Chondrocyte (in vitro differentiated cells): Measurements from ENCODE around the gene PRDM12. TPM values are rescaled to one million over a fixed set of nuclear protein-coding genes. Genes with fewer than 3 reads are reported as not detected.

Experiments
- DNase-seq: peaks from one replicate; pipeline ENCODE4 v3.0.0; 2021; ENCODE audit warnings: mixed read lengths, low spot score
- H3K27ac Mint-ChIP-seq: one replicate; pipeline ENCODE4 v1.8.0; 2021; ENCODE audit warnings: mild to moderate bottlenecking, moderate library complexity, mixed read lengths; ENCODE audit not compliant: unreplicated experiment
- H3K27me3 Mint-ChIP-seq: 2 replicates; pipeline ENCODE4 v1.8.0; 2021; ENCODE audit warnings: low read depth, mixed read lengths
- H3K36me3 Mint-ChIP-seq: 2 replicates; pipeline ENCODE4 v1.8.0; 2021; ENCODE audit warnings: low read depth, mixed read lengths
- H3K4me1 Mint-ChIP-seq: 2 replicates; pipeline ENCODE4 v1.8.0; 2021; ENCODE audit warnings: low read depth, mild to moderate bottlenecking, mixed read lengths
- H3K4me3 Mint-ChIP-seq: one replicate; pipeline ENCODE4 v1.8.0; 2021; ENCODE audit warnings: mild to moderate bottlenecking, moderate library complexity, mixed read lengths; ENCODE audit not compliant: unreplicated experiment
- H3K9me3 Mint-ChIP-seq: 2 replicates; pipeline ENCODE4 v1.8.0; 2021; ENCODE audit warnings: low read depth, mixed read lengths
- long read RNA-seq: library from polyadenylated mRNA; stranded (forward); transcript quantifications from one replicate; pipeline ENCODE4 v2.0.0, GENCODE V29; 2021
- total RNA-seq: library from RNA; stranded (reverse); gene quantifications from 3 replicates; pipeline ENCODE4 v1.2.1, GENCODE V29; 2021
- TF ChIP-seq, protein P1 (sequence below): fragments of 200-600 bp; sonication (generic); IDR thresholded peaks from 2 replicates; pipeline ENCODE4 v1.5.0; 2021; ENCODE audit warnings: antibody characterized with exemption, mild to moderate bottlenecking, moderate library complexity

PRDM12 gene
- total RNA-seq: 0.10 to 0.23 TPM in 2 of 3 replicates, not detected in the other
- long read RNA-seq: 0 reads

DNA sequence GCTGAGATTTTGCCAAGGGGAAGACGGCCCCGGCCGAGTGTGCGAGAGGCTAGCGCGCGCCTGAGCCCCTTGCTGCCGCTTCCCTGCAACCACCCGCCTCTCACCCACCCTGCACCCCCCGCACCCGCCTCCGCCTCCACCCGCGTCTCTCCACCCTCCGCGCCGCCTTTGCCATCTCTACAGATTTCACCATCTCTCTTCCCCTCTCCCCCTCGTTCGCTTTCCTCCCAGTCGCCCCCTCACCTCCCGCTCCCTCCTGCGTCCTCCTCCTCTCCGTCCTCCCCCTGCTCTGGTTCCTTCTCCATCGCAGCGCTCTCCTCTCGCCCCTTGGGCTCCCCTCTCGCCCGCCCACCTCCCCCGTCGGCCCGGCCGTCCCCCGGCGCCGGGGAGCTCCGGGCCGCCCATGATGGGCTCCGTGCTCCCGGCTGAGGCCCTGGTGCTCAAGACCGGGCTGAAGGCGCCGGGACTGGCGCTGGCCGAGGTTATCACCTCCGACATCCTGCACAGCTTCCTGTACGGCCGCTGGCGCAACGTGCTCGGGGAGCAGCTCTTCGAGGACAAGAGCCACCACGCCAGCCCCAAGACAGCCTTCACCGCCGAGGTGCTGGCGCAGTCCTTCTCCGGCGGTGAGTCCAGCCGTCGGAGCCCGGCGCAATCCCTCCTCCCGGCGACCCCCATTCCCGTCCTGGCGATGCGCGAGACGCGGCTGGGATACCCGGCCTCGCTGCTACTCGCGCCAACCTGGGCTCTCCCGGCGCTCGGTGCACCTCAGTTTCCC lies at the start of gene PRDM12:
Gene PRDM12, plus strand, starts transcription at position 344 of the 778 bp plus-strand sequence. Its CDS starts 60 bp downstream, at position 404.
- Mint-ChIP-seq H3K27me3 (peaks cover 54% of the 10 kb centered on the region), H3K27ac (no peak within 1 kb of the TSS)
- no peak for DNase-seq

DNA sequence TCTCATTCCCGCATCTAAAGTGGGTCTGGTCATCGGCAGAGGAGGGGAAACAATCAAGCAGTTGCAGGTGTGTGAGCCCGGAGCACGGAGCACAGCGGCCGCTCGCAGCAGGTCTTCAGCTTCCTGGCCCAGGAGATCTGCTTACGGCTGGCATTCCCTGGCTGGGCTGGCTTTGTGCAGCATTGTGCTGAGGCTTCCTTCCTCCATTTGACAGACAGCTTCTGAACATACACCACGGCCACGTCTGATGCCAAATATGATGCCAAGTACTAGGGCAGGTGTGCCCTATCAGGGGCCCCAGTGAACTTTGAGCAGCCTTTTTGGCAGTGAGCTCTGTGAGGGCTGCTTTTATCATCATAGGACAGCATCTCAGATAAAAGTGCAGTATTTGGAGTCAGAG lies 47.9 kb upstream of the PRDM12 start:
- DNase-seq: no peak
- no peaks in the 10 kb centered on the region for H3K4me1 Mint-ChIP-seq
- H3K4me3 Mint-ChIP-seq: no peak overlapping the region
- no peak overlapping the region for H3K27ac Mint-ChIP-seq
- peaks cover 41% of the 10 kb centered on the region for H3K36me3 Mint-ChIP-seq
- TF ChIP-seq, protein P1, sequence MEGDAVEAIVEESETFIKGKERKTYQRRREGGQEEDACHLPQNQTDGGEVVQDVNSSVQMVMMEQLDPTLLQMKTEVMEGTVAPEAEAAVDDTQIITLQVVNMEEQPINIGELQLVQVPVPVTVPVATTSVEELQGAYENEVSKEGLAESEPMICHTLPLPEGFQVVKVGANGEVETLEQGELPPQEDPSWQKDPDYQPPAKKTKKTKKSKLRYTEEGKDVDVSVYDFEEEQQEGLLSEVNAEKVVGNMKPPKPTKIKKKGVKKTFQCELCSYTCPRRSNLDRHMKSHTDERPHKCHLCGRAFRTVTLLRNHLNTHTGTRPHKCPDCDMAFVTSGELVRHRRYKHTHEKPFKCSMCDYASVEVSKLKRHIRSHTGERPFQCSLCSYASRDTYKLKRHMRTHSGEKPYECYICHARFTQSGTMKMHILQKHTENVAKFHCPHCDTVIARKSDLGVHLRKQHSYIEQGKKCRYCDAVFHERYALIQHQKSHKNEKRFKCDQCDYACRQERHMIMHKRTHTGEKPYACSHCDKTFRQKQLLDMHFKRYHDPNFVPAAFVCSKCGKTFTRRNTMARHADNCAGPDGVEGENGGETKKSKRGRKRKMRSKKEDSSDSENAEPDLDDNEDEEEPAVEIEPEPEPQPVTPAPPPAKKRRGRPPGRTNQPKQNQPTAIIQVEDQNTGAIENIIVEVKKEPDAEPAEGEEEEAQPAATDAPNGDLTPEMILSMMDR: no peak
- no peaks in the 10 kb centered on the region for H3K27me3 Mint-ChIP-seq
- no peaks in the 10 kb centered on the region for H3K9me3 Mint-ChIP-seq

More for the DNA sequence above, at the start of gene PRDM12:
- H3K9me3 Mint-ChIP-seq: no peaks in the 10 kb centered on the region
- H3K36me3 Mint-ChIP-seq: peaks cover 2% of the 10 kb centered on the region
- H3K4me3 Mint-ChIP-seq: no peak within 1 kb of the TSS
- peaks cover 20% of the 10 kb centered on the region for H3K4me1 Mint-ChIP-seq
- TF ChIP-seq, protein P1: no peak

DNA sequence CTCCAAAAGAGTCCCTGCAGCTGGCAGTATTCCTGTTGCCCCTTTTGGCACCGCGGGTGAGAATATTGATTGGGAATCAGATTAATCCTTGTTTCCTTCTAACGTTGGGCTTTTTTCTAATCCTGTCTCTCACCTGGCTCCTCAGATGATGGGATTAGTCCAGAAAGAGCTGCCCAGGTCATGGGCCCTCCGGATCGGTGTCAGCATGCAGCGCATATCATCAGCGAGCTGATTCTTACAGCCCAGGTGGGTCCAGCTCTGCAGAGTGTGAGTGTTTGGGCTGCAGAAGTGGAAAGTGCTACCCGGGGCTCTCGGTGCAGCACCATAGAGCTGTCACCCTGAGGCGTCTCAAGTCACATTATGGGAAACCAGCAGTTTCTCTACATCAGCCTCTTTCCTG lies 40.9 kb upstream of the PRDM12 start:
- DNase-seq: no peak
- H3K9me3 Mint-ChIP-seq: no peaks in the 10 kb centered on the region
- H3K36me3 Mint-ChIP-seq: peaks cover 36% of the 10 kb centered on the region
- H3K4me3 Mint-ChIP-seq: no peak overlapping the region
- no peak overlapping the region for H3K27ac Mint-ChIP-seq
- TF ChIP-seq, protein P1: no peak
- no peaks in the 10 kb centered on the region for H3K27me3 Mint-ChIP-seq
- H3K4me1 Mint-ChIP-seq: no peaks in the 10 kb centered on the region

DNA sequence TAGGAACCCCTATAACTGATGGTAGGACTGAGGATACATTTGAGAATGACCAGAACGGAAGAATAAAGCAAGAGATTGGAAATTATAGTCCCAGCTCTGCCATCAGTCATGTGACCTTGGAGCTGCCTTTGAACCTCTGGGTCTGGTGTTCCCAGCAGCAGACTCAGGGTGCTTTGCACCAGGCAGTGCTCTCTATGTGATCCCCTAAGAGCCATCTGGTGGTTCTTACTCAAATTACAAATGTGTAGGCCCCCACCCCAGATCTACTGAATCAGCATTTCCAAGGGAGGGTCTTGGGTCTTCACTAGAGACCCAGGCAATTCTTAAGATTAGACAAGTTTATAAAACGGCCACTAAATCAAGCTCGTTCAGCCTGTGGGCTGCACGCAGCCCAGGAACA lies 40.2 kb upstream of the PRDM12 start:
- DNase-seq: no peak
- TF ChIP-seq, protein P1: no peak
- Mint-ChIP-seq H3K36me3 (peaks cover 33% of the 10 kb centered on the region), H3K4me3 (no peak overlapping the region), H3K9me3 (no peaks in the 10 kb centered on the region), H3K27me3 (no peaks in the 10 kb centered on the region), H3K27ac (no peak overlapping the region), H3K4me1 (no peaks in the 10 kb centered on the region)

DNA sequence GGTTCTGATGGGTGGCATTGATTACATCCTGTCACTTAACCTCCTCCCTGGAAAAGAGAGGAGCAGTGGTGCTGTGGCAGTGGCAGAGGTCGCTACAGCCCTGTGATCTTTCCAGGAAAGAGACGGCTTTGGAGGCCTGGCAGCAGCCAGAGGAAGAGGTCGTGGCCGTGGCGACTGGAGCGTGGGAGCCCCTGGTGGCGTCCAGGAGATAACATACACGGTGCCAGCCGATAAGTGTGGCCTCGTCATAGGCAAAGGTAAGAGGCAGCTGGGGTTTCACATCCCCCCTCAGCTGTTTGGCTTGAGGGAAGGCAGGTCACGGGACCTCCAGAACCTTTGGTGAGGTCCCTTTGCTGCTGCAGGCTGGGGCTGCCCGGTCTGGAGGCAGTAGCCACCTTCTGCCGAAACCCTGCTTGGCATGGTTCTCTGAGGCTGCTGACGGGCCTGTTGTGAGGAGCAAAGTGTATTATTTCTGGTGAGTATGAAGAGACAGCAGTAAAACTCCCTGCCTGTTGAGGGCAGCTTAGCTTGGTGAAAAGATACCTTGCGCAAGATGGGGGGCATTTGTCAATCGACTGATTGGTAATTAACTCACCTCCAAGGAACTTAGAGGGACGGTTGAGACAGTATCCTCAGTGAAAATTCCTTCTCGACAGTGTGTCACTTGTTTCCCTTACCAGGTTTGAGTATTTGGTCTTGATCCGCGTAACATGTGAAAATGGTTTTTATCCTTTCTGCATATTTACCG lies 38.0 kb upstream of the PRDM12 start:
- TF ChIP-seq, protein P1: no peak
- no peaks in the 10 kb centered on the region for H3K9me3 Mint-ChIP-seq
- no peak for DNase-seq
- no peak overlapping the region for H3K4me3 Mint-ChIP-seq
- H3K27ac Mint-ChIP-seq: no peak overlapping the region
- no peaks in the 10 kb centered on the region for H3K27me3 Mint-ChIP-seq
- H3K4me1 Mint-ChIP-seq: no peaks in the 10 kb centered on the region
- H3K36me3 Mint-ChIP-seq: peaks cover 25% of the 10 kb centered on the region
